NOMO-1 treated with dmso at 0.1 percent for 144 hours (cell line): ENCODE data around the gene LRMDA.

Experiments used
- DNase-seq: peaks from one replicate; lab custom pipeline; 2025; ENCODE audit not compliant: unreplicated experiment; lab: John Stamatoyannopoulos, UW

Gene LRMDA

GRCh38 chr10:75632805-75633462 lies 201.5 kb downstream of the LRMDA start:
- no peak for DNase-seq

DNA sequence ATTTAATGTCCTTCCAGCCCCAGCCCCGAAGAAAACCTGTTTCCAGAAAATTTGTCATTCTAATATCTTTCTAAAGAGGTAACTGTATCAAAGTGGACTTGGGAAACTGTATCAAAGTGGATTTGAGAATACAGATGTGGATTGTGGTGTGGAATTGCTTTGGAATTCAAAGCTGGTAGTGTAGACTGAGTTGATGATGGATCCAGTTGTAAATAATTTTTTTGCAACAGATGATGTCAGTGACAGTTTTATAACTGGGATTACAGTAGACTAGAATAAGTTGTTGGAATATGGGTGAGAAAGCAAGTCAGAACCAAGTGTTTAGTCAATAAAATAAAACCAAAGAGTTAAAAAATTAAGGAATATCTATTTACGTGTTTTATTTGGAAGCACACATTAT lies 202.1 kb downstream of the LRMDA start:
- DNase-seq, result no peak

- no peak for DNase-seq
These were observed 203.5 kb downstream of the LRMDA start for GRCh38 chr10:75634947-75635346.

- DNase-seq, result no peak
These were observed 207.3 kb downstream of the LRMDA start for GRCh38 chr10:75638752-75639151.

DNA sequence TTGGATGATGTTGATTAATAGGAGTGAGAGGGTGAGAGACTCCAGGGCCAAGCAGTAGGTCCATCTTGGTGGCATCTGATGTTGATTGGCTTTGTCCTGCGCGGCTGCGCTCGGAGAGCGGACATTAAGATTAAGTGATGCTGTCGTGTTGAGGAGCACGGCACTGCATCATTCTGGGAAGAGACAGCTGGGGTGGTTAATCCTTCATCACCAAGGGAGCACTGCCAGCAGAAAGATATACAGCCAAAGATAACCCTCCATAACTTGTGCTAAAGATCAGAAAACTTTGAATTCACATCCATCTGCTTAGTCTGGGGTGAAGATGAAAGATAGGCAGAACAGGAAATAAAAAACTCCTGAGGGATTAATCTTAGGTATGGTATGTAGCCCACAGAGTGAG lies 208.3 kb downstream of the LRMDA start:
- no peak for DNase-seq

GRCh38 chr10:75640381-75640780 lies 209.0 kb downstream of the LRMDA start:
- DNase-seq, result no peak

GRCh38 chr10:75640803-75641202 lies 209.4 kb downstream of the LRMDA start:
- no peak for DNase-seq

DNA sequence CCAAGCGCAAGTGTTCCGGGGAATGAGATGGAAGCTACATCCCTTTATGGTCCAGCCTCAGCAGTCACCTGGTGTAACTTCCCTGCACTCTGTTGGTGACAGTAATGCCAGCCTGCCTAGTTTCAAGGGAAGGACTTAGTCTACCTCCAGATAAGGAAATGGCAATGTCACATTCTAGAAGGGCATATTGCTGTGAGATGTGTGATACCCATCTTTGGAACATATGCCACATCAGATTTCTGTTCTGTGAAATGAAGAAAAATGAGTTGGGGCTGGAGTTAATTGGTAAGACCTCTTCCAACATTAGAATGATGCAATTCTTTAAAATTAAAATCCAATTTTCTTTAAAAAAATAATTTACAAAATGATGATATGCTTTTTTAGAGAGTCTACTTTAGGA lies 212.0 kb downstream of the LRMDA start:
- no peak for DNase-seq

DNA sequence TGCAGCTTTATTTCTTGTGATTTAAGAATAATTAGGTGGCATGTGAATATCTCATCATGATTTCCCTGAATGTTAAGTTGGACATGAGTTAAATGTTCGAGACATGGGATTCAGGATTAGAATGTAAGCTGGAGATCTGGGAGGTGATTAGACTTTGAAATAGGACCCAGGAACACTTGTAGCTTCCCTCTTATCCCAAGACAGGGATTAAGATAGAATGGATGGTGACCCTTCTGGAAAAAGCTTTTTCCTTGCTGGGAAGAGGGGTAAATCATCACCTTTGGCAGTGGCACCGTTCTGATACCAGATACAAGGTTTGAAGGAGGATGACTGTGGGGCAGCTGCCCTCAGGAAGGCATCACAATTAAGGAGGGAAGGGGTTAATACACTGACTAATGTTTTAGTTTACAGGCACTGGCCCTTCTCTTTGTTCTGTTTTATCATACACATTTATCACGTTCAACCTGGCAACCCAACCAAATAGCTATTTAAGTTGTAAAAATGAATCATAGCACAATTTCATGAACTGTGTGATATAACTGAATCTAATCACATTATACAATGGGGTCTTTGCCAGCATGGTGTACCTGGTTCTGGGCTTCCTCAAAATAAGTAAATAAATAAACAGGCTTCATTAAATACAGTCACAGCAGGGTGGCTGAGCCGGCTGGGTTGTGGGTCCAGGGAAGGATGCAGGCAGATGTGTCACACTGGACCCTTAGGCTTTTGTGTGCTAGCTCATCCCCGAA lies 212.7 kb downstream of the LRMDA start:
- no peak for DNase-seq

GRCh38 chr10:75645704-75646103 lies 214.3 kb downstream of the LRMDA start:
- DNase-seq, result no peak

- DNase-seq, result no peak
These were observed 214.9 kb downstream of the LRMDA start for GRCh38 chr10:75646218-75646915.

DNA sequence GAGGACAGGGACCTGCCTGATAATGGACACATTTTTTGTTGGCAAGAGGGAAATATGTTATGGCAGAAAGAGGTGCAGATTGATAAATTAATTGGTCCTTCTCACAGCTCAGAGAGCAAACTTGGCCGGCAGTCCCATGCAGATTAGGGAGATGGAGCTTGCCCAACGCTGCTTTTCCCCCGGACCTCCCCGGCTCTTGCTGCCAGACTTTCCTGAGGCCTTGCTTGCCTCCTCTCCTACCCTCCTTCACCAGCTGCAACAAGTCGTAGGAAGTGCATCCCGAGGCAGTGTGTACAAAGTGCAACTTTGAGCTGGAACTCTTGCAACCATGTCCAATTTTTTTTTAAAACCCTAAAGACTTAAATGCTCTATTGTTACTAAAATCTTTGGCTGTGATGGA lies 215.5 kb downstream of the LRMDA start:
- DNase-seq, result no peak

DNA sequence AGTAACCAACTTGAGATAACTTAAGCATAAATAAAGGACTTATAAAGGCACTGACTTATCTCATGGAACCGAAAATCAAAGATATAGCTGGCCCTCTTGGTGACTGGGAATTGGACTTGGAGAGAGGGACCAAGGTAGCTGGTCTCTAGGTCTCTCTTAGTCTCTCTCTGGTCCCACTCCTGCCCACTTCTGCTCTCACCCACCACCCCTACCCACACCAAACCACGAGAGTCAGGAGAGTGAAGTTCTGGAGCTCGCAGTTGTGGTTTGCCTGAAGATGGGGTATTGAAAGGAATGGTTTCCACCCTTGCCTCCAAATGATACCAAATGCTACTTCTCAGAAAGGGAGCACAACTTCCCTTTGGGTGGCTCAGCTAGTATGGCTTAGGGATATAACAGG lies 216.3 kb downstream of the LRMDA start:
- no peak for DNase-seq

DNA sequence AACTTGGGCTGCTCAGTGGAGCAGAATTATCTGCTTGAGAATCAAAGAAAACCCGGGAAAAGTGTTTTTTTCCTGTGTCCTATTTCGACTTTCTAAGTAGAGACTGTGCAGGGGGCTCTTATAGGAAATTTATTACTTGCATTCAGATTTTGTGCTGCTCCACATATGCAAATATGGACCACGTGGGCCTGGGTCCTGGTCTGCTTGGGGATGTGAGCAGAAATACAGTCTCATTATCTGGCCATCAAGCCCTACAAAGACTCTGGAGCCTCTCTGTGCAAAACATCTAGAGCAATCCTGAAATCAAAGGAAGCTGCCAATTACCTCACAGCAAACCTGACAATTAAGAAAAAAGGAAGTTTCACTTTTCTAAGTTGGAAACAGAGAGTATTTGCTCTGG lies 216.9 kb downstream of the LRMDA start:
- no peak for DNase-seq

GRCh38 chr10:75648854-75649253 lies 217.4 kb downstream of the LRMDA start:
- DNase-seq, result no peak

GRCh38 chr10:75649466-75649865 lies 218.0 kb downstream of the LRMDA start:
- no peak for DNase-seq

- DNase-seq, result no peak
These were observed 219.2 kb downstream of the LRMDA start for GRCh38 chr10:75650648-75651047.

GRCh38 chr10:75651417-75651816 lies 220.0 kb downstream of the LRMDA start:
- no peak for DNase-seq

DNA sequence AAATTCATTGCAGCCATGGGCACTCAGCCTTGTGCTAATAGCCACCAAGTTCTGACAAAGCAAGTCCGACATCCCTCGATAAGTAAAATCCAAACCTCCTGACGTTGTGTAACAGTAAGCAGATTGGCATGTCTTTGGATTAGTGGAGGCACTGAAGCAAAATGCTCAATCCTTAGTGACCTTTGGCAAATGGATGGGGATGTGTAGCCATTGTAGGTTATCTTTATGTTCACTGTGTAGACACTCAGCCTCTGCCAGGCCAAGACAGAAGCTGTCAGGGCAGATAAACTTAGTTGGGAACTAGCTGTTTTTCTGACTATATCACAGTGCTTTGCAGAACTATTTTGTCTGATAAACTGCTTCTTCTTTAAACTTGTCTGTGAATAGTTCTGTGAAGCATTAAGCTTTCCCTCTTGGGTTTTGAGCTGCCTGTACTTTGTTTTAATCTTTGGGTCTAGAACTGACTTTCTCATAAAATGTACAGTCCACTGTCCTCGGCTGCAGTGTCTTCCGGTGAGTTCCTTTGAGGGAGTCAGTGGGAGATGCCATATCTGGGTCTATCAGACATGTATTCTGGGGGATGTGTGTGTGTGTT lies 220.8 kb downstream of the LRMDA start:
- DNase-seq, result no peak

GRCh38 chr10:75653761-75654160 lies 222.3 kb downstream of the LRMDA start:
- no peak for DNase-seq

GRCh38 chr10:75654171-75654771 lies 222.8 kb downstream of the LRMDA start:
- no peak for DNase-seq
